ENCODE results near the gene RPL31.

RPL31 gene

DNA sequence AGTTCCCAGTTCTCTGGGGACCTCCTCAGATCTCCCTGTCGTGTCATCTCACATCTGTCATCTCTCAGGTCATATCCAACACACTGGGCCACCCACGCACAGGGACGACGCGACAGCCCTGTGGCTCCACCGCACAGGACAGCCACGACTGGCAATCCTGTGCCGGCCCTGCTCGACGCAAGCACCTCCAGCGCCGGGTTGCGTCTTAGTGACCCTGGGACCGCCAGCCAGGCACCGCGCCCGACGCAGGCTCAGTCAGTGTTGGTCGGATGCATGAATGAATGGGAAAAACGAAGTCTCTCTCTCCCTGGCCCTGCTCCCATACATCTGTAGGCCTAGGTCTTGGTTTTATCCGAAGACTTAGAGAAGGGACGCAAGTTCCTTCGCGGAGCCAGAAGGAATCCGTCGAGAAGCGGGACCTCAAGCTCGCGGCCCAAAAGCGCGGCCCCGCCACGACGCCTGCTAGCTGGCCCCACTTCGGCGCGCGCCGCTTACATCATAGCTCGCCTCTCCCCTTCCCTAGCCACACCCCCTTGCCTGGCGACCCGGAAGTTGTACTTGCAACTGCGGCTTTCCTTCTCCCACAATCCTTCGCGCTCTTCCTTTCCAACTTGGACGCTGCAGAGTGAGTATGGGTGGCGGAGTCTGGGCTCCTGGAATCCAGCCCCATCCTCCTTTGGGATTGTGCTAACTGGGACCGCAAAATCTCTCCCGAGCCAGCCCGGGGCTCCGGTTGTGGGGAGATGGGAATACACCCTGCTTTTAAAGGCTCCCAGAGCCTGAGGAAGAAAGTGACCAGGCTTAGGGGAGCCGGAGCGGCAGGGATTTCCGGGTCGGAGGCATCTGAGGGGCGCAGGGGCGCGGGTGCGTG, at the start of gene RPL31:
RPL31 (plus strand) TSS at position 599 of the 871 bp plus-strand sequence. CDS start 413 bp downstream, outside the sequence.
- DNase-seq (ENCODE audit: low read depth in 2 of 2), result peak; percentile 92

- DNase-seq (ENCODE audit: low read depth in 2 of 2), result no peak
These were observed 49.6 kb upstream of the RPL31 start for GRCh38 chr2:100952512-100952911.

GRCh38 chr2:100953406-100954043, 48.6 kb upstream of the RPL31 start:
- DNase-seq (ENCODE audit: low read depth in 2 of 2), result no peak

DNA sequence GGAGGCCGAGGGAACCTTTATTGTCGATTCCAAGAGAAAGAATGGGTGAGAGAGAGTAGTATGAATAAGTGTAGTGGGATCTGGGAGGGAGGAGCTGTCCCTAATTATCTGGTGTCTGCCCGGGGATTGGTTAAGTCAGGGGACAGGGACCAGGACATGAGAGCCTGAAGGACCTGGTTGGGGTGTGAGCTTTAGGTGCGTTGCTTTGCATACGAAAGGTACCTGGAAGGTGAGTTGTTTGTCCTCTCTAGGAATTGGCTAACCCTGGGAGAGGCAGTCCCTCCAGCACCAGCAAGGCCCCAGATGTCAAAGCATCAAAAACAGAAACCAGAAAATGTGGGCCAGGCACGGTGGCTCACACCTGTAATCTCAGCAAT, 48.1 kb upstream of the RPL31 start:
- no peak for DNase-seq (ENCODE audit: low read depth in 2 of 2)

DNA sequence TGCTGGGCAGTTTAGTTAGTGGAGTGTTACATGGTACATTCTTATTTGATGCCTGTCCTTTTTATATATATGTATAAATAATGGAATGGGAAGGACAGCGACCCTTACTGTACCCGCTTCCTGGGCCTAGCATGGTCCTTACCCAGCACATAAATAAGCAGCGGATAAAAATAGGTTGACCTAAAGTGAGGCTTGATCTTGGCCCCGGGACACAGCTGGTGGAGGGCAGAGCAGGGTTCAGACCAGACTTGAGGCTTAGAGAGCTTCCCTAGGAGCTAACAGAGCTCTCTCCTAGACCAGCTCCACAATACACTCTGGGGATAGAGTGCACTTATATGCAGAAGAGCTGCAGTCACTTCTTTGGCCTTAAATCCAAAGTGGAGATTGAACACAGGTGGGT, 46.9 kb upstream of the RPL31 start:
- no peak for DNase-seq (ENCODE audit: low read depth in 2 of 2)

GRCh38 chr2:100956081-100956480, 46.0 kb upstream of the RPL31 start:
- no peak for DNase-seq (ENCODE audit: low read depth in 2 of 2)

GRCh38 chr2:100957996-100958653, 44.0 kb upstream of the RPL31 start:
- peak; percentile 99 for DNase-seq (ENCODE audit: low read depth in 2 of 2)

GRCh38 chr2:100959225-100959880, 42.7 kb upstream of the RPL31 start:
- peak; percentile 63 to 66 for DNase-seq (ENCODE audit: low read depth in 2 of 2)

DNA sequence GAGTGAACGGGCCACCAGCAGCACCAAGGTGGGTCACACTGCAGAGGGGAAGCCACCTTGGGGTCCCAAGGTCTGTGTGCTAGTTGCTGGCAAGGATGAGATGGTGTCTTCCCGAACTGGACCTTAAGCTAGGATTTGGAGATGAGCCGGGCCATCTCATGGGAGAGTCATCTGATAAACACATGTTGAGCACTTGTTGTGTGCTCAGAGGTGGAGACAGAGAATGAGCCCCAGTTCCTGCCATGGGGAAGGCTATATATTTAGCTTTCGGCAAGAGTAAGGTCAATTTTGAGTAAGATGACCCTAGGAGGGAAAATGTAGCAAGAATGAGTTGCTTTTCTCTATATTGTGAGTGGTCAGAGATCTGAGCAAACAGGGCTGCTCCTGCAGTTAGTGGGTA, 41.4 kb upstream of the RPL31 start:
- DNase-seq (ENCODE audit: low read depth in 2 of 2), result no peak

- no peak for DNase-seq (ENCODE audit: low read depth in 2 of 2)
These were observed 39.6 kb upstream of the RPL31 start for GRCh38 chr2:100962366-100963025.

DNA sequence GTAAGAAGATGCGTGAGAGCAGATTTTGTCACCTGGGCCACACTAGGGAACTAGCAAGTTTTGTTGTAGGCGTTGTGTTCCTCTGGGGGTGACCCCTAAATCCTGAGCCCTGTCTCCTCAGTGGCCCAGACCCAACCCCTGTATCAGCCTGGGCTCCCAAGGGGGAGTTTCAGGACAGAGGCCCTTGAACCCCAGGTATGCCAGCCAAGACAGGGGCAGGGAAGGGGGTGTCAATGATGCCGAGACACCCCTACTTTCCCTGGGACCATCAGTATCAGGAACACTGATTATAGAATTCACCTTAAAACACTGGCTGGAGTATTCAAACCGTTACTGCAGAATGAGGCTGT, 39.1 kb upstream of the RPL31 start:
- DNase-seq (ENCODE audit: low read depth in 2 of 2), result no peak

DNA sequence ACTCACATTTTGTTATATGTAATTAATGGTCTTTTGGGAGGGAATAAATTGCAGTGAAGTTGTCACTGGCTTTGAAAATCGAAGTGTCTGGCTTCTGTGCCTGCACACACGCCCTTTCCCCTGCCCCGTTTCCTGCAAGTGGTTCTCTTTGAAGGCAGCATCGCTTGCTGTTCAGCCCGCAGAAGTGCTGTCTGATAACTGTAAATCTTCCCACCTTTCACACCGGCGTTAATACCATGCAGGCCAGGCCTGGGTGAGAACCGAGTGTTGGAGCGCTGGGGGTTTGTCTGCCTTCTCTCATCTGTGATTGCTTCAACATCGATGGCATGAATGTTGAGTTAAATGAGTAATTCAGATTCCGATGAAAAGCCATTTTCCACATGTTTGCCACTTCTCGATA, 37.9 kb upstream of the RPL31 start:
- DNase-seq (ENCODE audit: low read depth in 2 of 2), result no peak

GRCh38 chr2:100964681-100965169, 37.4 kb upstream of the RPL31 start:
- DNase-seq (ENCODE audit: low read depth in 2 of 2), result no peak

DNA sequence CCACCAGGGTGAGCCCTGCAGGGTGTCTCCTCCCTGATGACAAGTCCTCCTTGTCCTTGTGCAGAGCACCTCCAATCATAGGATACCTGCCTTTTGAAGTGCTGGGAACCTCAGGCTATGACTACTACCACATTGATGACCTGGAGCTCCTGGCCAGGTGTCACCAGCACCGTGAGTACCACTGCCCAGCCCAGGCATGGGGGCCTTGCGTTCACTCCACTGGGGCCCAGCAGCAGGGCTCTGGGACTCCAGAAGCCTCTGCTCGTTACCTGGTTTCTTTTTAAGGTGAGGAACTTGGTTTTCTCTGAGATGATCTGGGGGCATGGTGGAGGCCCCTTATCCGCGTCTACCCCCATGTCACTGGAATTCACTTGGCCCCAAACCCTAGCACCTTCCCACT, 36.5 kb upstream of the RPL31 start:
- DNase-seq (ENCODE audit: low read depth in 2 of 2), result no peak

- no peak for DNase-seq (ENCODE audit: low read depth in 2 of 2)
These were observed 34.4 kb upstream of the RPL31 start for GRCh38 chr2:100967716-100968115.

DNA sequence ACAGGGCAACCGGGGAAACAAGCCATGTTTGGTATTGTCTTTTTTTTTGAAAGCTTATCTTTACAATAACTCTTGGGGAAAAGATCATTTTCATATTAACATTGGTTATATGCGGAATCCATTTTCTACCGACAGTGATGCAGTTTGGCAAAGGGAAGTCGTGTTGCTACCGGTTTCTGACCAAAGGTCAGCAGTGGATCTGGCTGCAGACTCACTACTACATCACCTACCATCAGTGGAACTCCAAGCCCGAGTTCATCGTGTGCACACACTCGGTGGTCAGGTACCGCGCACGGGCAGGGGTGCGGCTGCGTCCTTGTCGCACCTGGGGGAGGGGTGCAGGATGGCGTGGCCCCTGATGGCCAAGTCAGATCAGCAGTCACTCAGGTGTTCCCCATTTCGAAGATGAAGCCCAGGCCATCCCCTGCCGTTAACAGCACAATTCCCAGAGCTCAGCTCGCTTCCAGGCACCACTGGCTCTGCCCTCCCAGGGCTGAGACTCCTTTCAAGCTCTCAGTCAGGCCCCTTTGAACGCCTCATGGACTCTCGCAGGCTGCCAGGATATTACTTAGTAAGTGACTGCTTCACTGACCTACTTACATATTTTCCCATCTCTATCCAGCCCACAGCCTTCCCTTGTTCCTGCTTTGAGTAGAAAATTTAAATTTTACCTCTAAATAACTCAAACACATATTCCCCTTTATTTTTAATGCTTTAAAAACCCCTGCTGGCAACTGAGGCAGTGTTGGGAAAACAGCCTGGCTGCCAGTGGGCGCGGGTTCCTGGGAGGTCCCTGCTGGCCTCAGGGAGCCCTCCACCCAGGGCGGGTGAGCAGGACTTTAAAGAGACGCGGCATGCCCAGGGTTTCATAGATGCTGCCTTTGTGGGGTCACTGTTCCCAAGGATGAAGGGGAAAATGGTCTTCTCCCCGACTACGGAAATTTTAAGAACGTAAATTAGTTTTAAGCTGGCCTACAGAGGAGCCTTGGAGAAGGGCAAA, 33.6 kb upstream of the RPL31 start:
- no peak for DNase-seq (ENCODE audit: low read depth in 2 of 2)

GRCh38 chr2:100969998-100970397, 32.1 kb upstream of the RPL31 start:
- no peak for DNase-seq (ENCODE audit: low read depth in 2 of 2)

- DNase-seq (ENCODE audit: low read depth in 2 of 2), result no peak
These were observed 30.9 kb upstream of the RPL31 start for GRCh38 chr2:100971221-100971620.

DNA sequence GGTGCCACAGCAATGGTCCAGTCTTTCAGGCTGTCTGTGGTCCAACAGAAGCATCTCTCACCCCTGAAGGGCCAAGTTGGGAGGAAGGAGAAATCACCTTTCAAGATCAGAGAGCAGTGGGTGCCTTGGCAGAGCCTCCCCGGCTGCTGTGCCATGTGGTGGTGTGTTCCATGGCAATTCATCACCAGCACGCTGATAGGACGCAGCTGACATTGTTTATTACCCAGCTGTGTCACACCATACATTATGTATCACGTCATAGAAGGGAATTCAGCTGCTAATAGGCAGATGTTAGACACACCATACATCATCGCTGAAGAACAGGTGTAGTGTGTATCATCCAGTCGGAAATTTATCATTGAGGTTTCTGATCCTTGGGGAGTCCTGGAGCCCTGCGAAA, 29.6 kb upstream of the RPL31 start:
- DNase-seq (ENCODE audit: low read depth in 2 of 2), result no peak
